ENCODE measurements around the gene S100A13.

DNA sequence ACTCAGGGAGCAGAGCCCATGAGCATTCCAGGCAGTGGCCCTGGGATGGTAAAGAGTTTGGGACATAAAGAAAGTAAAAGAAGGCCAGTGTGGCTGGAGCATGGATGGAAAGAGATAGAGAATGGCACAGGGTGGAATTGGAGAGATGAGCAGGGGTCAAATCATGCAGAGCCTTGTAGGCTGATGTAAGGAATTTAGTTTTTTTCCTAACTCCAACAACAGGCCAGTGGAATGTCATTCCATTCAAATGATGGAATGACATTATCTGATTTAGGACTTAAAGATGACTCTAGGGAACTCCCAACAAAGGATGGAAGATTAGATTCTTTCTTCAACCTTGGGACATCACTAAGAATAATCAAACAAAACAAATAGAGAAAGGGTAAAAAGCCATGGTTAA, 48.8 kb downstream of the S100A13 start:
- TF ChIP-seq TCF12 (IDR thresholded peaks at IDR 0.05; ENCODE audit: low read depth, low read length) (no peak), CBFB (IDR thresholded peaks at IDR 0.05; ENCODE audit: low read depth) (no peak), CTCF (IDR thresholded peaks at IDR 0.05 in 2 of 3, conservative IDR thresholded peaks at IDR 0.05 in 1 of 3; ENCODE audit: control insufficient read depth in 2 of 3, extremely low read depth in 1 of 3, insufficient read depth in 1 of 3, low read depth in 3 of 3, low read length in 3 of 3) (no peak), GABPA (IDR thresholded peaks at IDR 0.05; ENCODE audit: low read depth) (no peak), EZH2 (IDR thresholded peaks at IDR 0.05; ENCODE audit: borderline replicate concordance, control insufficient read depth, low read depth, low read length) (no peak), NRF1 (conservative IDR thresholded peaks at IDR 0.05; ENCODE audit: low read depth, low read length) (no peak)
